Myocyte (in vitro differentiated cells): Measurements from ENCODE around the gene MUC13. TPM values are rescaled to one million over a fixed set of nuclear protein-coding genes. Genes with fewer than 3 reads are reported as not detected.
A peak's percentile ranks its signal among the peaks of the same experiment; 100 is the strongest.

Source experiments
- DNase-seq: peaks from one replicate; pipeline ENCODE4 v3.0.0-alpha.2; 2012; ENCODE audit warnings: low read depth
- total RNA-seq: library from RNA; depleted of rRNA; stranded (reverse); fragments of >200 nt; gene quantifications from 2 replicates; pipeline ENCODE4 v1.2.3, GENCODE V29; 2014

Gene MUC13
- total RNA-seq, 1 donor from 2014 or later: not detected

- DNase-seq: peak; percentile 48
Observed at GRCh38 chr3:124951511-124952281, 17.1 kb upstream of the MUC13 start.

GRCh38 chr3:124950026-124950425 lies 15.5 kb upstream of the MUC13 start:
- DNase-seq: no peak

- no peak for DNase-seq
Observed at GRCh38 chr3:124942613-124943012, 8.1 kb upstream of the MUC13 start.

GRCh38 chr3:124941771-124942170 lies 7.2 kb upstream of the MUC13 start:
- DNase-seq: no peak

GRCh38 chr3:124939661-124940060 lies 5.1 kb upstream of the MUC13 start:
- DNase-seq: no peak

GRCh38 chr3:124938896-124939295 lies 4.3 kb upstream of the MUC13 start:
- no peak for DNase-seq

GRCh38 chr3:124937049-124937448 lies 2.5 kb upstream of the MUC13 start:
- DNase-seq: no peak

GRCh38 chr3:124935794-124936542 lies 1.4 kb upstream of the MUC13 start:
- no peak for DNase-seq

- DNase-seq: no peak
Observed at GRCh38 chr3:124935264-124935663, 713 bp upstream of the MUC13 start.

GRCh38 chr3:124928333-124929202 lies 6.0 kb downstream of the MUC13 start:
- peak; percentile 75 for DNase-seq

- no peak for DNase-seq
Observed at GRCh38 chr3:124927574-124928045, 6.9 kb downstream of the MUC13 start.

GRCh38 chr3:124926426-124927101 lies 8.0 kb downstream of the MUC13 start:
- no peak for DNase-seq

- no peak for DNase-seq
Observed at GRCh38 chr3:124924741-124925140, 9.8 kb downstream of the MUC13 start.

- DNase-seq: no peak
Observed at GRCh38 chr3:124923833-124924232, 10.7 kb downstream of the MUC13 start.

- no peak for DNase-seq
Observed at GRCh38 chr3:124920718-124921117, 13.8 kb downstream of the MUC13 start.

GRCh38 chr3:124919756-124920155 lies 14.8 kb downstream of the MUC13 start:
- DNase-seq: no peak

- DNase-seq: no peak
Observed at GRCh38 chr3:124918524-124918923, 16.0 kb downstream of the MUC13 start.

- no peak for DNase-seq
Observed at GRCh38 chr3:124916837-124917409, 17.6 kb downstream of the MUC13 start.

GRCh38 chr3:124915254-124915653 lies 19.3 kb downstream of the MUC13 start:
- no peak for DNase-seq

- DNase-seq: no peak
Observed at GRCh38 chr3:124907957-124908356, 26.6 kb downstream of the MUC13 start.
